Uterus (tissue), 4 donors: ENCODE data around the gene CDK5R1. TPM values are rescaled to one million over a fixed set of nuclear protein-coding genes. Genes with fewer than 3 reads are reported as not detected.

Experiments
- DNase-seq, 2 donors: peaks; one replicate each; pipeline ENCODE4 v3.0.0-alpha.2; 2019 to 2020
- H3K27ac ChIP-seq, 2 donors: fragments of 200-600 bp; sonication (generic); 1 replicate in 1 of 2; 2 replicates in 1 of 2; pipeline ENCODE4 v1.5.1; 2016 to 2018
- H3K27me3 ChIP-seq, 2 donors: fragments of 200-600 bp; sonication (generic); one replicate each; pipeline ENCODE4 v1.5.1; 2018 to 2019; ENCODE audit warnings: control low read depth in 1 of 2
- H3K36me3 ChIP-seq, 2 donors: fragments of 200-600 bp; sonication (generic); one replicate each; pipeline ENCODE4 v1.5.1; 2019; ENCODE audit warnings: control low read depth in 1 of 2
- H3K4me1 ChIP-seq, 2 donors: fragments of 200-600 bp; sonication (generic); one replicate each; pipeline ENCODE4 v1.5.1; 2018 to 2019; ENCODE audit warnings: control low read depth in 1 of 2
- H3K4me3 ChIP-seq, 2 donors: fragments of 200-600 bp; sonication (generic); 1 replicate in 1 of 2; 2 replicates in 1 of 2; pipeline ENCODE4 v1.5.1; 2018 to 2019; ENCODE audit warnings: mild to moderate bottlenecking in 1 of 2
- H3K9me3 ChIP-seq, 2 donors: fragments of 200-600 bp; sonication (generic); one replicate each; pipeline ENCODE4 v1.5.1; 2019; ENCODE audit warnings: control low read depth in 1 of 2
- POLR2A ChIP-seq, 2 donors: fragments of 450-650 bp; IDR thresholded peaks; one replicate each; pipeline ENCODE4 v1.6.1; 2016; ENCODE audit warnings: antibody characterized with exemption in 2 of 2, mild to moderate bottlenecking in 1 of 2, moderate library complexity in 1 of 2
- intact Hi-C: fragments of 100-400 bp; cut with DNase I; formaldehyde crosslinking; loops from one replicate; pipeline ENCODE4 v1.15.1; 2023; ENCODE audit warnings: low total_unique reads
- total RNA-seq, 4 donors: library from RNA; depleted of rRNA in 3 of 4; stranded (reverse); fragments of >200 nt in 3 of 4; gene quantifications; one replicate each; pipeline versions ENCODE4 v1.1.0 to v1.2.4, GENCODE V29; 2014 to 2023
- TF ChIP-seq, protein P1 (sequence below), 4 experiments: fragments of 200-600 bp in 2 of 4; fragments of 450-650 bp in 2 of 4; sonication (generic) in 2 of 4; IDR thresholded peaks; one replicate each; pipeline ENCODE4 v1.5.1; 2016 to 2019; ENCODE audit warnings: antibody characterized with exemption in 4 of 4, mild to moderate bottlenecking in 2 of 4, moderate library complexity in 1 of 4
- donor health status: DM: yes; HTN: yes; CAD: no.

CDK5R1 gene
- total RNA-seq, 4 donors from 2014 or later = 0.77 to 2.9 (median 1.4) TPM; not detected in 1

DNA sequence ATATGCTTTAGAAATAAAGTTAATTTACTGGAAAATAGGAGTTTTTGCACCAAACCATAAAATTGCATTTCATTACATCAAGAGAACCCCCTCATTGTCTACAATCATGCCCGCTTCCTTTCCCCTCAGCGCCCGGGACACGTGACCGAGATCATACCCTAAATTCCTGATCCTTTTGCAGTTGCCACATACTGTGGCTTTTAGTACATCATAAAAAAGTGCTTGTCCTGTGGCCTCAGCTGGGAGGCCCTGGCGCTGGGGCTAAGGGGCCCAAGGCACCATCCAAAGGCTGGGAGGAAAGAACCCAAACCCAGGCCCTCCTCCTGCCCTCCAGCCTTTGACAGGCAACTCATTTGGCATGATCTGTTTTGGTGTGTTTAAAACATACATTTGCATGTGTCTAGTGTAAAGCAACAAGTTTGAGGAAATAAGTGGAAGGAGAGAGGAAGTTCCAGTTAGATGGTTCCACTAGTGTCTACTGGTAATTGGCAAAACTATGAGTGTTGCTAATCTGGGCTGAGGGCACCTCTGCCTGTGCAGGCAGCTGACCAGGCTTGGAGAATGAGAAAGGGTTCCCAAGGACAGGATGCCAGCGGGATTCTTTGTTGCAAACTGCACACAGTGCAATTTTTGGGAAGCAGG, 6.0 kb downstream of the CDK5R1 start:
- DNase-seq = no peak
- no peaks in the 10 kb centered on the region for H3K9me3 ChIP-seq
- peaks cover 0 to 7% of the 10 kb centered on the region in 2 donors for H3K4me1 ChIP-seq
- TF ChIP-seq, protein P1, sequence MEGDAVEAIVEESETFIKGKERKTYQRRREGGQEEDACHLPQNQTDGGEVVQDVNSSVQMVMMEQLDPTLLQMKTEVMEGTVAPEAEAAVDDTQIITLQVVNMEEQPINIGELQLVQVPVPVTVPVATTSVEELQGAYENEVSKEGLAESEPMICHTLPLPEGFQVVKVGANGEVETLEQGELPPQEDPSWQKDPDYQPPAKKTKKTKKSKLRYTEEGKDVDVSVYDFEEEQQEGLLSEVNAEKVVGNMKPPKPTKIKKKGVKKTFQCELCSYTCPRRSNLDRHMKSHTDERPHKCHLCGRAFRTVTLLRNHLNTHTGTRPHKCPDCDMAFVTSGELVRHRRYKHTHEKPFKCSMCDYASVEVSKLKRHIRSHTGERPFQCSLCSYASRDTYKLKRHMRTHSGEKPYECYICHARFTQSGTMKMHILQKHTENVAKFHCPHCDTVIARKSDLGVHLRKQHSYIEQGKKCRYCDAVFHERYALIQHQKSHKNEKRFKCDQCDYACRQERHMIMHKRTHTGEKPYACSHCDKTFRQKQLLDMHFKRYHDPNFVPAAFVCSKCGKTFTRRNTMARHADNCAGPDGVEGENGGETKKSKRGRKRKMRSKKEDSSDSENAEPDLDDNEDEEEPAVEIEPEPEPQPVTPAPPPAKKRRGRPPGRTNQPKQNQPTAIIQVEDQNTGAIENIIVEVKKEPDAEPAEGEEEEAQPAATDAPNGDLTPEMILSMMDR (IDR thresholded peaks at IDR 0.05) = no peak
- TF ChIP-seq POLR2A (IDR thresholded peaks at IDR 0.05) = no peak
- no peak overlapping the region for H3K4me3 ChIP-seq
- intact Hi-C loops = no loop called here
- H3K27ac ChIP-seq = no peak overlapping the region
- no peaks in the 10 kb centered on the region for H3K27me3 ChIP-seq
- H3K36me3 ChIP-seq = no peaks in the 10 kb centered on the region

DNA sequence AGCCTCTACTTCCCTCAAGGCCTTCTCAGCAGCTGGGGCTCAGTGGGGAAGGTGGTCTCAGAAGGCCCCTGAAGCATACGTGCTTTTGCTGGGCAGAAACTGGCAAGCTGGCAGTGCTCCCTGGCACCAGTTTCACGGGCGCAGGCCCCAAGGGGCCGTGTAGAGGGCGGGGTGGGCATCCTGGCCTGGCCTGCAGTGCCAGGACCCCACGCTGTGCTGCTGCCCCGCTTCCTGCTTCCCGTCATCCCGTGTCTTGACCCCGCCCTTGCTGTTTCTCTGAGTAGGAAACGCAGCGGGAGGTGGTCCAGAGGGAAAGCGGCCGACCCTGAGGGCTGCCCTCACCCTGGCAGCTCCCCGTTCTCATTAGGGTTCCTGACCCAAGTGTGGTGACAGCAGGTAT, 6.8 kb downstream of the CDK5R1 start:
- no peak overlapping the region for H3K4me3 ChIP-seq
- no peak for DNase-seq
- intact Hi-C loops = no loop called here
- no peaks in the 10 kb centered on the region for H3K9me3 ChIP-seq
- no peaks in the 10 kb centered on the region for H3K36me3 ChIP-seq
- TF ChIP-seq, protein P1 (IDR thresholded peaks at IDR 0.05) = no peak
- TF ChIP-seq POLR2A (IDR thresholded peaks at IDR 0.05) = no peak
- H3K27me3 ChIP-seq = no peaks in the 10 kb centered on the region
- H3K27ac ChIP-seq = no peak overlapping the region
- H3K4me1 ChIP-seq = peaks cover 0 to 7% of the 10 kb centered on the region in 2 donors

DNA sequence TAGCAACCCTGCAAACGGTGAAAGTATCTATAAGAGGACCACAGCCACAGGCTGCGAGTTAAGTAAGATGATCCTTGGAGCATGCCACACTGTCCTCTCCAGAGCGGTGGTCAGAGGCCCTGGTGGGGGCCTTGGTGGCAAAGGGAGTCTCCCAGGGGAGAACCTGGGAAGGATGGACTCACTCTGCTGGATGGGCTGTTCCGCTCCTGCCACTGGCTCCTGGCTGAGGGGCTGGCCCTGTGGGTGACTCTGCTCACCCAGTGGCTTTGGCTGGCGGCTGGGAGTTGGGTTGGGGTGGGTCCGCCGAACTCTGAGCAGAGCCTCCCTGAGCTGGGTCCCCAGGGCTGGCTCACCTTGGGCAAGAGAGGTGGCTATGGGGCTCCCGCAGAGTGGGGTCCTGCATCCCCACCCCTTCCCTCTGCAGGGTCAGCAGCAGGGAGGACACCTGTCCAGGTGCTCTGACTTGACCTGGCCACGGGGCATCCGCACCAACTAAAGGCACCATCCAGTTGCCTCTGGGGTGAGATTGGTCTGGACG, 7.3 kb downstream of the CDK5R1 start:
- H3K4me3 ChIP-seq = no peak overlapping the region
- H3K36me3 ChIP-seq = no peaks in the 10 kb centered on the region
- no peak overlapping the region for H3K27ac ChIP-seq
- TF ChIP-seq, protein P1 (IDR thresholded peaks at IDR 0.05) = no peak
- intact Hi-C loops = no loop called here
- no peaks in the 10 kb centered on the region for H3K27me3 ChIP-seq
- H3K4me1 ChIP-seq = peaks cover 0 to 7% of the 10 kb centered on the region in 2 donors
- no peak for DNase-seq
- H3K9me3 ChIP-seq = no peaks in the 10 kb centered on the region

DNA sequence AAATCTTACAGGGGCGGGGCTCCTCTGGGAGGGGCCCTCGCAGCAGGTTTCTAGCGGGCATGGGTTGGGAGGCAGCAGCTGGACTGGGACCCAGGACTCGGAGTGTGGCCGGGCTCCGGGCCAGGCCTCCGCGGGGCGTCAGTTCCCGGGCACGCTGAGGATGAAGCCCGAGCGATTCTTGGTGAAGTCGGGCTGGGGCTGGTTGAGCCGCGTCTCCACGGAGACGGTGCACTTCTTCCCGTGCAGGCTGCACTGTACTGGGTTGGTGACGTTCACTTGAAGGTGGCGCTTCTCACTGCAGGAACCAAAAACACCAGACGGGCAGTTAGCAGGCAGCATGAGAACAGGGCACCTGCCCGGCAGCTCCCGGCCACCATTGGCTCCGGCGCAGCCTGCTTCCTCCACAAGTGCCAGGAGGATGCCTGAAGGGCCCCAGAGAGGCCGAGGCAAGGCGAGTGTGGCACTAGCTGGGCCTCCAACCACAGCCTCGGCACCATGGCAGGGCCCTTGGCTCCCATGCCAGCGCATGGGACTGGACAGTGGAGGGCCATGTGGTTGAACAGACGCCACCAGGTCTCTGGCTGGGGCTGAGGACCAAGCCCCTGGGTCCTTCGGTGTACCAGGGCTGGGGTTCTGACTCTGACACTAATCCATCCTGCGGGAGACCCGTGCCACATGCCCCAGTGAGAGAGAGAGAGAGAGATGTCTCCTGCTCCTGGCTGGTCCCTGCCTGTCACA, 8.0 kb downstream of the CDK5R1 start:
- Histone ChIP-seq H3K4me3 (no peak overlapping the region), H3K27me3 (no peaks in the 10 kb centered on the region), H3K27ac (no peak overlapping the region), H3K36me3 (no peaks in the 10 kb centered on the region), H3K9me3 (no peaks in the 10 kb centered on the region), H3K4me1 (peaks cover 0 to 7% of the 10 kb centered on the region in 2 donors)
- intact Hi-C loops = no loop called here
- no peak for TF ChIP-seq POLR2A (IDR thresholded peaks at IDR 0.05)
- TF ChIP-seq, protein P1 (IDR thresholded peaks at IDR 0.05) = no peak
- DNase-seq = no peak
